RWPE2 (cell line): ENCODE data around the gene CHD9NB.

Experiments used
- ATAC-seq: fragments of 200-7000 bp; cut with Tn5 transposase; 3 replicates; pipeline ENCODE4 v1.9.1; 2021; ENCODE audit warnings: low read depth
- DNase-seq: peaks from one replicate; pipeline ENCODE4 v3.0.0-alpha.2; 2020; ENCODE audit warnings: low spot score
- H3K27ac ChIP-seq: fragments of 450-650 bp; 2 replicates; pipeline ENCODE4 v1.5.1; 2017; ENCODE audit warnings: mild to moderate bottlenecking; ENCODE audit not compliant: poor library complexity, severe bottlenecking
- H3K27me3 ChIP-seq: fragments of 250-450 bp; sonication (Bioruptor Pico); 2 replicates; pipeline ENCODE4 v1.5.1; 2021; ENCODE audit warnings: mild to moderate bottlenecking, moderate library complexity; ENCODE audit not compliant: insufficient read depth, poor library complexity, severe bottlenecking
- H3K36me3 ChIP-seq: fragments of 250-450 bp; sonication (Bioruptor Pico); 2 replicates; pipeline ENCODE4 v1.5.1; 2020; ENCODE audit warnings: low read depth, mild to moderate bottlenecking, moderate library complexity
- H3K4me1 ChIP-seq: fragments of 250-450 bp; sonication (Bioruptor Pico); 2 replicates; pipeline ENCODE4 v1.5.1; 2021; ENCODE audit warnings: mild to moderate bottlenecking, moderate library complexity; ENCODE audit not compliant: insufficient read depth, poor library complexity, severe bottlenecking
- H3K4me3 ChIP-seq: fragments of 250-450 bp; sonication (Bioruptor Pico); 2 replicates; pipeline ENCODE4 v1.5.1; 2021; ENCODE audit warnings: mild to moderate bottlenecking, moderate library complexity; ENCODE audit not compliant: severe bottlenecking
- H3K9me3 ChIP-seq: fragments of 250-450 bp; sonication (Bioruptor Pico); 2 replicates; pipeline ENCODE4 v1.5.1; 2021; ENCODE audit warnings: mild to moderate bottlenecking, moderate library complexity; ENCODE audit not compliant: severe bottlenecking
- CTCF ChIP-seq: fragments of 450-650 bp; IDR thresholded peaks from one replicate; pipeline ENCODE4 v1.5.1; 2017; ENCODE audit warnings: mild to moderate bottlenecking, moderate library complexity; ENCODE audit not compliant: poor library complexity, severe bottlenecking

The CHD9NB gene

GRCh38 chr16:53089434-53090285 lies 37.0 kb upstream of the CHD9NB start:
- TF ChIP-seq CTCF, result no peak
- no peak overlapping the region for H3K4me3 ChIP-seq
- H3K27me3 ChIP-seq, result no peaks in the 10 kb centered on the region
- ATAC-seq (no peak), DNase-seq (no peak)
- H3K36me3 ChIP-seq, result peaks cover 2% of the 10 kb centered on the region; the same call in 1 of the 2 replicates
- H3K4me1 ChIP-seq, result peaks cover 49% of the 10 kb centered on the region
- peak overlapping the region; percentile 51 for H3K27ac ChIP-seq
- no peaks in the 10 kb centered on the region for H3K9me3 ChIP-seq

GRCh38 chr16:53087101-53087500 lies 34.4 kb upstream of the CHD9NB start:
- H3K4me1 ChIP-seq, result peaks cover 57% of the 10 kb centered on the region
- DNase-seq, result no peak
- no peak overlapping the region for H3K4me3 ChIP-seq
- H3K27ac ChIP-seq, result peak overlapping the region; percentile 95
- no peak for ATAC-seq
- no peaks in the 10 kb centered on the region for H3K27me3 ChIP-seq
- TF ChIP-seq CTCF, result no peak
- H3K9me3 ChIP-seq, result no peaks in the 10 kb centered on the region
- no peaks in the 10 kb centered on the region for H3K36me3 ChIP-seq

GRCh38 chr16:53085931-53086421 lies 33.3 kb upstream of the CHD9NB start:
- Histone ChIP-seq H3K9me3 (no peaks in the 10 kb centered on the region), H3K27ac (peak overlapping the region; percentile 95), H3K27me3 (no peaks in the 10 kb centered on the region), H3K4me3 (no peak overlapping the region), H3K4me1 (peaks cover 57% of the 10 kb centered on the region), H3K36me3 (no peaks in the 10 kb centered on the region)
- ATAC-seq, result no peak
- TF ChIP-seq CTCF, result no peak
- no peak for DNase-seq

- H3K27ac ChIP-seq, result peak overlapping the region; percentile 95
- no peak for ATAC-seq
- DNase-seq, result no peak
Observed at GRCh38 chr16:53085369-53085843, 32.7 kb upstream of the CHD9NB start.

More at GRCh38 chr16:53085369-53085843, 32.7 kb upstream of the CHD9NB start:
- no peaks in the 10 kb centered on the region for H3K27me3 ChIP-seq
- no peaks in the 10 kb centered on the region for H3K9me3 ChIP-seq
- TF ChIP-seq CTCF, result no peak
- no peaks in the 10 kb centered on the region for H3K36me3 ChIP-seq
- H3K4me1 ChIP-seq, result peaks cover 54% of the 10 kb centered on the region
- no peak overlapping the region for H3K4me3 ChIP-seq
